Ishikawa (cell line): ENCODE data around the gene AKAP8L.

Experiments used
- CEBPB ChIP-seq: IDR thresholded peaks from 2 replicates; pipeline ENCODE4 v1.6.1; 2012
- CREB1 ChIP-seq: IDR thresholded peaks from 2 replicates; pipeline ENCODE4 v1.6.1; 2012; ENCODE audit warnings: low read depth
- EGR1 ChIP-seq: IDR thresholded peaks from 2 replicates; pipeline ENCODE4 v1.6.1; 2012
- EP300 ChIP-seq: IDR thresholded peaks from 2 replicates; pipeline ENCODE4 v1.6.1; 2012; ENCODE audit warnings: borderline replicate concordance
- FOXM1 ChIP-seq: IDR thresholded peaks from 2 replicates; pipeline ENCODE4 v1.6.1; 2012; ENCODE audit warnings: low read depth, borderline replicate concordance
- NFIC ChIP-seq: IDR thresholded peaks from 2 replicates; pipeline ENCODE4 v1.6.1; 2012
- RAD21 ChIP-seq: IDR thresholded peaks from 2 replicates; pipeline ENCODE4 v1.6.1; 2012; ENCODE audit warnings: low read depth
- REST ChIP-seq: IDR thresholded peaks from 2 replicates; pipeline ENCODE4 v1.6.1; 2012; ENCODE audit warnings: low read depth, mild to moderate bottlenecking
- TAF1 ChIP-seq: IDR thresholded peaks from 2 replicates; pipeline ENCODE4 v1.6.1; 2012; ENCODE audit warnings: low read depth, mild to moderate bottlenecking
- TCF12 ChIP-seq: IDR thresholded peaks from 2 replicates; pipeline ENCODE4 v1.6.1; 2012; ENCODE audit warnings: low read depth
- TEAD4 ChIP-seq: IDR thresholded peaks from 2 replicates; pipeline ENCODE4 v1.6.1; 2012
- YY1 ChIP-seq: IDR thresholded peaks from 2 replicates; pipeline ENCODE4 v1.6.1; 2012; ENCODE audit warnings: low read depth
- ZBTB7A ChIP-seq: IDR thresholded peaks from 2 replicates; pipeline ENCODE4 v1.6.1; 2012; ENCODE audit warnings: low read depth
- TF ChIP-seq, protein P1 (sequence below): IDR thresholded peaks from 2 replicates; pipeline ENCODE4 v1.6.1; 2012
- TF ChIP-seq, protein P2 (sequence below): IDR thresholded peaks from 2 replicates; pipeline ENCODE4 v1.6.1; 2012

AKAP8L gene

DNA sequence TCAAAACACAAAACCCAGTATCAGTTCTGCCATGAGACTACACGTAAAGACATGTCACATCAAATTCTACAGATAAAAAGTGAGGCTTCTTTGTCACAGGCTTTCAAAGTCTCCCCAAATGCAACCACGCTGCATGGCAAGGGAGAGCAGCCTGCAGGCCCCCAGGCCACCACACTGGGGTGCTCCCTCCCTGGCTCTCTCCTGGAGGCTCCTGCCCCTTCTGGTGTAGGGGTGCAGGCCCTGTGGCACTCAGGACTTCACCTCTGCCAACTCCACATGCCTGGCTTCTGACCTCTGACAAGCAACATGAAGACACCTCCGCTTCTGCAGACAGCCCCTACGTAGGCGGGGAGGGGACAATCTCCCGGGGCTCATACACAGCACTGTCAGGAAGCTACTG lies 53.5 kb downstream of the AKAP8L start:
- TF ChIP-seq REST: no peak

DNA sequence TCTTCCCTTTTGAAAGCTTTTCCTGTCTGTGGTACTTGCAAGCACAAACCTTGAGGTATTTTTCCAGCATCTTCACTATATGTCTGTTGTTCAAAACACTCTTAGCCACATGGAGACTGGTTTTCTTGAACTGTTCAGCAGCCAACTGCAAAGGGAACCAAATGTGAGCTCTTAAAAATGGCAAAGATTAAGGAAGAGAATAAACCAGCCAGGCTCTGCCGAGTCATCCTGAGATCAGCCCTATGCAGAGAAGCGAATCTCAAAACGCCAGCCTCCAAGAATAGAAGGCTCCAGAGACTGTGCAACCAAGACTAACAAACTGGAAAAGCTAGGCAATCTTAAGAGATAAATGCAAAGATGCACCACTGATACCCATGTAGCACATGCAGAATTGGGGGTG lies 59.9 kb downstream of the AKAP8L start:
- TF ChIP-seq YY1: no peak
- no peak for TF ChIP-seq CEBPB

- TF ChIP-seq YY1: no peak
- TF ChIP-seq ZBTB7A: no peak
- TF ChIP-seq, protein P1, sequence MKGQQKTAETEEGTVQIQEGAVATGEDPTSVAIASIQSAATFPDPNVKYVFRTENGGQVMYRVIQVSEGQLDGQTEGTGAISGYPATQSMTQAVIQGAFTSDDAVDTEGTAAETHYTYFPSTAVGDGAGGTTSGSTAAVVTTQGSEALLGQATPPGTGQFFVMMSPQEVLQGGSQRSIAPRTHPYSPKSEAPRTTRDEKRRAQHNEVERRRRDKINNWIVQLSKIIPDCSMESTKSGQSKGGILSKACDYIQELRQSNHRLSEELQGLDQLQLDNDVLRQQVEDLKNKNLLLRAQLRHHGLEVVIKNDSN: no peak
- no peak for TF ChIP-seq EP300
- TF ChIP-seq RAD21: no peak
- TF ChIP-seq REST: no peak
- TF ChIP-seq EGR1: no peak
- TF ChIP-seq, protein P2, sequence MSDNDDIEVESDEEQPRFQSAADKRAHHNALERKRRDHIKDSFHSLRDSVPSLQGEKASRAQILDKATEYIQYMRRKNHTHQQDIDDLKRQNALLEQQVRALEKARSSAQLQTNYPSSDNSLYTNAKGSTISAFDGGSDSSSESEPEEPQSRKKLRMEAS: no peak
- no peak for TF ChIP-seq CREB1
- no peak for TF ChIP-seq TAF1
- no peak for TF ChIP-seq NFIC
- TF ChIP-seq TCF12: no peak
- no peak for TF ChIP-seq TEAD4
- TF ChIP-seq CEBPB: no peak
- TF ChIP-seq FOXM1: no peak
Measured at GRCh38 chr19:15357906-15358305, 60.9 kb downstream of the AKAP8L start.

GRCh38 chr19:15354566-15355296 lies 64.1 kb downstream of the AKAP8L start:
- TF ChIP-seq EGR1 (no peak), CREB1 (no peak), EP300 (no peak), TAF1 (no peak), TCF12 (no peak)

DNA sequence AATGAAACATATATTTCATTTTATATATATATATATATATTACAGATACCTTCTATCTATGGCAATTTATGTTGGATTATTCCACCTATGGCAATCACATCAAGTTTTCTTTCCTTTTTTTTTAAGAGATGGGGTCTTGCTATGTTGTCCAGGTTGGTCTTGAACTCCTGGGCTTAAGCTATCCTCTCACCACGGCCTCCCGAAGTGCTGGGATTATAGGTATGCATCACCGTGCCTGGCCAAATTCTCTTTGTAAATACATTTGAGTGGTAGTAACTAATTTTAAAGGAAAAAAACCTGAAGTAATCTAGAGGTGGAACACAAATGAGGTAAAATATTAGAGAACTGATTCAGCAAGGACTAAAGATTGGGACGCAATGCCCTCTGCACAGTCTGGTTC lies 64.9 kb downstream of the AKAP8L start:
- TF ChIP-seq RAD21 (no peak), TAF1 (no peak), REST (no peak), NFIC (no peak), ZBTB7A (no peak), CEBPB (no peak), YY1 (no peak), FOXM1 (no peak), EP300 (no peak), EGR1 (no peak), TEAD4 (no peak), CREB1 (no peak), TCF12 (no peak)
- TF ChIP-seq, protein P2: no peak
- TF ChIP-seq, protein P1: no peak
